ENCODE results near the gene LRRC4B. TPM values are rescaled to one million over a fixed set of nuclear protein-coding genes. Genes with fewer than 3 reads are reported as not detected.

The LRRC4B gene
- total RNA-seq, 4 donors from 2014 or later, result 0.59 to 3.0 (median 1.6) TPM

- no peak overlapping the region for H3K4me3 ChIP-seq (replicated peaks in 1 of 3)
- no peak overlapping the region for H3K27ac ChIP-seq
- no peaks in the 10 kb centered on the region for H3K9me3 ChIP-seq
- H3K4me1 ChIP-seq, result peaks cover 5 to 11% of the 10 kb centered on the region in 2 donors
- WGBS, 2 donors, result 82 to 93% methylated on average over 10 to 13 of the region's 16 CpGs
- intact Hi-C loops (cut with DNase I), result no loop called here
- no peak for DNase-seq
- no peaks in the 10 kb centered on the region for H3K27me3 ChIP-seq
- peaks cover 41 to 54% of the 10 kb centered on the region in 2 donors for H3K36me3 ChIP-seq
- TF ChIP-seq POLR2A (IDR thresholded peaks at IDR 0.05) (no peak), CTCF (IDR thresholded peaks at IDR 0.05) (no peak)
Measured at GRCh38 chr19:50482271-50482855, 85.9 kb downstream of the LRRC4B start.

DNA sequence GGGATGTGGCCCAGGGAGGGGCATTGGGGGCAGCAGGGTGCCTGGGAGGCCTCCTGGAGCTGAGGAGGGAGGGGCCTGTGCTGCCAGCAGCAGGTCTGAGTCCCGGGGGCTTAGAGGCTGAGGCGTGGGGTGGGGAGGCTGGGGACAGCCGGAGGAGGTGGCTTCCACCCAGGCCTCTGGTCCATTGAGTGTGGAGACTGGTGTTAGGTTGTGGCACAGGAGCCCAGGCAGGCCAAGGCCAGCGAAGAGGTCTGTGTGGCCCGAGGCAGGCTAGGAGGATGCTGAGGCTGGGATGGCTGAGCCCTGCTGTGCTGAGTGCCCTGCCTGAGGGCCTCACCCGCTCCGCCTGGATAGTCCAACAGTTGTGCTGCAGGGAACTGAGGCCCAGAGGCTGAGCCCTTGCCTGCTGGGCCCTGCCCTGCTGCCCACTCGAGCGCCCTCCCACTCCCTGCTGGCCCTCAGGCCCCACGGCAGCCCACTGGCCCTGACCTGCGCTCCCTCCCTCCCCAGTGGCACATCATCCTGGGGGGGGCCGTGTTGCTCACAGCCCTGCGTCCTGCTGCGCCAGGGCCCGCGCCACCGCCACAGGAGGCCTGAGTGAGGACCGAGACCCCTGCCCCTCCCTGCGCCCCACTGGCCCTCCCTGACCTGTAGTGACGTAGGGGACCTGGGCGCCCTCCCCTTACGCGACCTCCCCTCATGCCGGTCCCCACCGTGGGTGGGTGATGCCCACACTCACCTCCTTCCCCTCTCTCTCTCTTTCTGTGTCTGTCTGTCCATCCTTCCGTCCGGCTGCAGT, 86.7 kb downstream of the LRRC4B start:
- intact Hi-C loops (cut with DNase I), result no loop called here
- H3K36me3 ChIP-seq, result peaks cover 41 to 54% of the 10 kb centered on the region in 2 donors
- 92 to 93% methylated on average over 21 of the region's 27 CpGs for WGBS, 2 donors

GRCh38 chr19:50480281-50481111, 87.7 kb downstream of the LRRC4B start:
- Histone ChIP-seq H3K36me3 (peaks cover 41 to 54% of the 10 kb centered on the region in 2 donors), H3K9me3 (no peaks in the 10 kb centered on the region), H3K27ac (no peak overlapping the region), H3K27me3 (no peaks in the 10 kb centered on the region), H3K4me3 (replicated peaks in 1 of 3) (no peak overlapping the region), H3K4me1 (peaks cover 10 to 17% of the 10 kb centered on the region in 2 donors)
- intact Hi-C loops (cut with DNase I), result no loop called here
- TF ChIP-seq POLR2A (IDR thresholded peaks at IDR 0.05) (no peak), CTCF (IDR thresholded peaks at IDR 0.05) (no peak)
- WGBS, 2 donors, result 90 to 93% methylated on average over 31 to 32 of the region's 37 CpGs
- no peak for DNase-seq

More for the DNA sequence above, 86.7 kb downstream of the LRRC4B start:
- Histone ChIP-seq H3K9me3 (no peaks in the 10 kb centered on the region), H3K4me1 (peaks cover 10 to 17% of the 10 kb centered on the region in 2 donors), H3K4me3 (replicated peaks in 1 of 3) (no peak overlapping the region), H3K27ac (no peak overlapping the region), H3K27me3 (no peaks in the 10 kb centered on the region)
- no peak for TF ChIP-seq POLR2A (IDR thresholded peaks at IDR 0.05)
- no peak for TF ChIP-seq CTCF (IDR thresholded peaks at IDR 0.05)
- no peak for DNase-seq

GRCh38 chr19:50479761-50480251, 88.4 kb downstream of the LRRC4B start:
- DNase-seq, result no peak
- Histone ChIP-seq H3K4me3 (replicated peaks in 1 of 3) (no peak overlapping the region), H3K9me3 (no peaks in the 10 kb centered on the region), H3K36me3 (peaks cover 41 to 54% of the 10 kb centered on the region in 2 donors), H3K27me3 (no peaks in the 10 kb centered on the region), H3K4me1 (peaks cover 10 to 17% of the 10 kb centered on the region in 2 donors), H3K27ac (no peak overlapping the region)
- intact Hi-C loops (cut with DNase I), result loop anchor here (5.0 kb wide), 1 partner anchor 32 kb away; the partner anchor contains the start of genes ASPDH and JOSD2
- 95% methylated on average over 6 to 16 of the region's 16 CpGs for WGBS, 2 donors
- TF ChIP-seq CTCF (IDR thresholded peaks at IDR 0.05) (no peak), POLR2A (IDR thresholded peaks at IDR 0.05) (no peak)

Data from thyroid gland (tissue), 4 donors.